HepG2 (cell line): ENCODE results near the gene CAPS. TPM values are rescaled to one million over a fixed set of nuclear protein-coding genes. Genes with fewer than 3 reads are reported as not detected.

Source experiments
- AHR ChIP-seq: IDR thresholded peaks from 2 replicates; pipeline ENCODE4 v1.6.1; 2018; ENCODE audit warnings: missing genetic modification reagents, missing compliant biosample characterization
- ETV6 ChIP-seq: sonication (generic); formaldehyde crosslinking; conservative IDR thresholded peaks from 2 replicates; pipeline ENCODE4 v1.4.0; 2020; ENCODE audit warnings: missing genetic modification reagents
- POLR2G ChIP-seq: fragments of 200-400 bp; formaldehyde crosslinking; IDR thresholded peaks from 2 replicates; pipeline ENCODE4 v1.6.1; 2018; ENCODE audit warnings: mild to moderate bottlenecking, low read depth, low read length, moderate library complexity
- SALL1 ChIP-seq: sonication (generic); formaldehyde crosslinking; IDR thresholded peaks from 2 replicates; pipeline ENCODE4 v1.8.0; 2022; ENCODE audit warnings: mild to moderate bottlenecking, missing genetic modification reagents
- SNAPC2 ChIP-seq: sonication (generic); formaldehyde crosslinking; IDR thresholded peaks from 2 replicates; pipeline ENCODE4 v1.8.1; 2022; ENCODE audit warnings: mild to moderate bottlenecking, missing genetic modification reagents
- ZNF33B ChIP-seq: sonication (generic); formaldehyde crosslinking; IDR thresholded peaks from 2 replicates; pipeline ENCODE4 v1.5.1; 2020; ENCODE audit warnings: mild to moderate bottlenecking, missing genetic modification reagents
- ZNF441 ChIP-seq: sonication (generic); formaldehyde crosslinking; IDR thresholded peaks from 2 replicates; pipeline ENCODE4 v1.7.0; 2021; ENCODE audit warnings: missing genetic modification reagents, borderline replicate concordance
- ZNF501 ChIP-seq: sonication (generic); formaldehyde crosslinking; IDR thresholded peaks from 2 replicates; pipeline ENCODE4 v1.5.1; 2020; ENCODE audit warnings: mild to moderate bottlenecking, moderate library complexity, missing genetic modification reagents
- ZNF772 ChIP-seq: sonication (generic); formaldehyde crosslinking; IDR thresholded peaks from 2 replicates; pipeline ENCODE4 v1.5.0; 2020; ENCODE audit warnings: mild to moderate bottlenecking, missing genetic modification reagents
- ZNF879 ChIP-seq: sonication (generic); formaldehyde crosslinking; IDR thresholded peaks from 2 replicates; pipeline ENCODE4 v1.8.1; 2023; ENCODE audit warnings: missing genetic modification reagents
- polyA plus RNA-seq, 8 experiments: library from polyadenylated mRNA; depleted of rRNA in 3 of 8; stranded (reverse) in 7 of 8; unstranded in 1 of 8; fragments of >200 nt; fragmentation: Illumina TruSeq in 4 of 8; extraction: Trizol in 4 of 8; gene quantifications; 2 replicates each; pipeline versions ENCODE4 v1.2.1 to v1.2.3, GENCODE V29; 2011 to 2016; ENCODE audit warnings: low read depth in 4 of 8, missing spikeins in 1 of 8, mixed read lengths in 1 of 8; ENCODE audit not compliant: insufficient read depth in 1 of 8
- total RNA-seq, 5 experiments: library from RNA; depleted of rRNA; stranded (reverse); fragments of >200 nt; fragmentation: Illumina TruSeq; extraction: Trizol; gene quantifications; 2 replicates each; pipeline ENCODE4 v1.2.3, GENCODE V29; 2016; ENCODE audit warnings: low read depth in 1 of 5
- TF ChIP-seq, protein P1 (sequence below): sonication (generic); formaldehyde crosslinking; IDR thresholded peaks from 2 replicates; pipeline ENCODE4 v1.4.0; 2020; ENCODE audit warnings: mild to moderate bottlenecking, low read depth, missing genetic modification reagents
- TF ChIP-seq, protein P2 (sequence below): sonication (generic); formaldehyde crosslinking; IDR thresholded peaks from 2 replicates; pipeline ENCODE4 v1.4.0; 2020; ENCODE audit warnings: missing genetic modification reagents
- TF ChIP-seq, protein P3 (sequence below): sonication (generic); formaldehyde crosslinking; IDR thresholded peaks from 2 replicates; pipeline ENCODE4 v1.9.0; 2022; ENCODE audit warnings: low read depth, missing genetic modification reagents
- TF ChIP-seq, protein P4 (sequence below): sonication (generic); formaldehyde crosslinking; conservative IDR thresholded peaks from 2 replicates; pipeline ENCODE4 v1.4.0; 2020; ENCODE audit warnings: missing genetic modification reagents
- TF ChIP-seq, protein P5 (sequence below): sonication (generic); IDR thresholded peaks from 2 replicates; pipeline ENCODE4 v1.6.1; 2016; ENCODE audit warnings: low read depth, borderline replicate concordance
- TF ChIP-seq, protein P6 (sequence below): sonication (generic); formaldehyde crosslinking; IDR thresholded peaks from 2 replicates; pipeline ENCODE4 v1.5.0; 2020; ENCODE audit warnings: missing genetic modification reagents, mild to moderate bottlenecking, borderline replicate concordance
- TF ChIP-seq, protein P7 (sequence below): sonication (generic); formaldehyde crosslinking; IDR thresholded peaks from 2 replicates; pipeline ENCODE4 v1.4.0; 2020; ENCODE audit warnings: missing genetic modification reagents

CAPS gene
- total and polyA plus RNA-seq, 2 of the 13 experiments (the other 11 are each of a cell fraction or from before 2014, with no cell fraction given): 3.1 TPM

DNA sequence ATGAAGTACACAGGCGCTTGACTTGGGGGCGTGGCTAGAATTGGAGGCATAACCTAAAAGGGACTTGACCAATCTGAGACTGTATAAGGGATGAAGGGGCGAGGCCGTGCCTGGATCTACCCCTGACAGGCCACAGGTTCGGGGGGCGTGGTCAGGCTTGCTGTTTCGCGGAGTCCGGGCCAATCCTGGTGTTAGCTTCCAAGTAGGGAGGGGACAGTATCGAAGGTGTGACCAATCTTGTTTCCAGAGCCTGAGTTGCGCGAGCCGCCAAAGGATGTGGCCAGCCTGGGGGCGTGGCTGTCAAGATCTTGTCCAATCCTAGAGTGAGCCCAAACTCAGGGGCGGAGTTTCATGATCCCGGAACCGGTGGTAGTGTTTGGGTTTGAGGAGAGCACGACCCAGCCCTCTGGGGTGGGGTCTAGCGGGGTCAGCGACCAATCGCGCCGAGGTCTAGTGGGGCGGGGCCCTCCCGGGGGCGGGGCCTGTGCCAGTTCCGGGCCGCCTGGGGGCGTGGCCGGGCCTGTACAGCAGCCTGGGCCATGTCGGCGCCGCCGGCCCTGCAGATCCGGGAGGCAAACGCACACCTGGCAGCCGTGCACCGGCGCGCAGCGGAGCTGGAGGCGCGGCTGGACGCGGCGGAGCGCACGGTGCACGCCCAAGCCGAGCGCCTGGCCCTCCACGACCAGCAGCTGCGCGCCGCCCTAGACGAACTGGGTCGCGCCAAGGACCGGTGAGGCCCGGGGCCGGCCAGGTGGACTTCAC, 9.5 kb upstream of the CAPS start, which contains the start of gene VMAC (continued):
- TF ChIP-seq ZNF501 (CRISPR knock-in tag) (no peak), ZNF33B (no peak), ZNF772 (CRISPR knock-in tag) (peak; percentile 37; the same call in 1 of the 2 replicates), SALL1 (CRISPR knock-in tag) (peak; percentile 68), POLR2G (peak; percentile 75), ZNF879 (CRISPR knock-in tag) (no peak), ETV6 (no peak), SNAPC2 (CRISPR knock-in tag) (0 out of 2 replicates have a peak, but pooled peaks have one; percentile 39), ZNF441 (CRISPR knock-in tag) (no peak; the same call in 1 of the 2 replicates), AHR (CRISPR knock-in tag) (no peak)
- TF ChIP-seq, protein P1, sequence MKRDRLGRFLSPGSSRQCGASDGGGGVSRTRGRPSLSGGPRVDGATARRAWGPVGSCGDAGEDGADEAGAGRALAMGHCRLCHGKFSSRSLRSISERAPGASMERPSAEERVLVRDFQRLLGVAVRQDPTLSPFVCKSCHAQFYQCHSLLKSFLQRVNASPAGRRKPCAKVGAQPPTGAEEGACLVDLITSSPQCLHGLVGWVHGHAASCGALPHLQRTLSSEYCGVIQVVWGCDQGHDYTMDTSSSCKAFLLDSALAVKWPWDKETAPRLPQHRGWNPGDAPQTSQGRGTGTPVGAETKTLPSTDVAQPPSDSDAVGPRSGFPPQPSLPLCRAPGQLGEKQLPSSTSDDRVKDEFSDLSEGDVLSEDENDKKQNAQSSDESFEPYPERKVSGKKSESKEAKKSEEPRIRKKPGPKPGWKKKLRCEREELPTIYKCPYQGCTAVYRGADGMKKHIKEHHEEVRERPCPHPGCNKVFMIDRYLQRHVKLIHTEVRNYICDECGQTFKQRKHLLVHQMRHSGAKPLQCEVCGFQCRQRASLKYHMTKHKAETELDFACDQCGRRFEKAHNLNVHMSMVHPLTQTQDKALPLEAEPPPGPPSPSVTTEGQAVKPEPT (CRISPR knock-in tag): 0 out of 2 replicates have a peak, but pooled peaks have one; percentile 62
- TF ChIP-seq, protein P2, sequence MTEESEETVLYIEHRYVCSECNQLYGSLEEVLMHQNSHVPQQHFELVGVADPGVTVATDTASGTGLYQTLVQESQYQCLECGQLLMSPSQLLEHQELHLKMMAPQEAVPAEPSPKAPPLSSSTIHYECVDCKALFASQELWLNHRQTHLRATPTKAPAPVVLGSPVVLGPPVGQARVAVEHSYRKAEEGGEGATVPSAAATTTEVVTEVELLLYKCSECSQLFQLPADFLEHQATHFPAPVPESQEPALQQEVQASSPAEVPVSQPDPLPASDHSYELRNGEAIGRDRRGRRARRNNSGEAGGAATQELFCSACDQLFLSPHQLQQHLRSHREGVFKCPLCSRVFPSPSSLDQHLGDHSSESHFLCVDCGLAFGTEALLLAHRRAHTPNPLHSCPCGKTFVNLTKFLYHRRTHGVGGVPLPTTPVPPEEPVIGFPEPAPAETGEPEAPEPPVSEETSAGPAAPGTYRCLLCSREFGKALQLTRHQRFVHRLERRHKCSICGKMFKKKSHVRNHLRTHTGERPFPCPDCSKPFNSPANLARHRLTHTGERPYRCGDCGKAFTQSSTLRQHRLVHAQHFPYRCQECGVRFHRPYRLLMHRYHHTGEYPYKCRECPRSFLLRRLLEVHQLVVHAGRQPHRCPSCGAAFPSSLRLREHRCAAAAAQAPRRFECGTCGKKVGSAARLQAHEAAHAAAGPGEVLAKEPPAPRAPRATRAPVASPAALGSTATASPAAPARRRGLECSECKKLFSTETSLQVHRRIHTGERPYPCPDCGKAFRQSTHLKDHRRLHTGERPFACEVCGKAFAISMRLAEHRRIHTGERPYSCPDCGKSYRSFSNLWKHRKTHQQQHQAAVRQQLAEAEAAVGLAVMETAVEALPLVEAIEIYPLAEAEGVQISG (CRISPR knock-in tag): peak; percentile 65
- TF ChIP-seq, protein P3, sequence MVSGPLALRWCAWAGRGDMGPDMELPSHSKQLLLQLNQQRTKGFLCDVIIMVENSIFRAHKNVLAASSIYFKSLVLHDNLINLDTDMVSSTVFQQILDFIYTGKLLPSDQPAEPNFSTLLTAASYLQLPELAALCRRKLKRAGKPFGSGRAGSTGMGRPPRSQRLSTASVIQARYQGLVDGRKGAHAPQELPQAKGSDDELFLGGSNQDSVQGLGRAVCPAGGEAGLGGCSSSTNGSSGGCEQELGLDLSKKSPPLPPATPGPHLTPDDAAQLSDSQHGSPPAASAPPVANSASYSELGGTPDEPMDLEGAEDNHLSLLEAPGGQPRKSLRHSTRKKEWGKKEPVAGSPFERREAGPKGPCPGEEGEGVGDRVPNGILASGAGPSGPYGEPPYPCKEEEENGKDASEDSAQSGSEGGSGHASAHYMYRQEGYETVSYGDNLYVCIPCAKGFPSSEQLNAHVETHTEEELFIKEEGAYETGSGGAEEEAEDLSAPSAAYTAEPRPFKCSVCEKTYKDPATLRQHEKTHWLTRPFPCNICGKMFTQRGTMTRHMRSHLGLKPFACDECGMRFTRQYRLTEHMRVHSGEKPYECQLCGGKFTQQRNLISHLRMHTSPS (CRISPR knock-in tag): no peak
- TF ChIP-seq, protein P4, sequence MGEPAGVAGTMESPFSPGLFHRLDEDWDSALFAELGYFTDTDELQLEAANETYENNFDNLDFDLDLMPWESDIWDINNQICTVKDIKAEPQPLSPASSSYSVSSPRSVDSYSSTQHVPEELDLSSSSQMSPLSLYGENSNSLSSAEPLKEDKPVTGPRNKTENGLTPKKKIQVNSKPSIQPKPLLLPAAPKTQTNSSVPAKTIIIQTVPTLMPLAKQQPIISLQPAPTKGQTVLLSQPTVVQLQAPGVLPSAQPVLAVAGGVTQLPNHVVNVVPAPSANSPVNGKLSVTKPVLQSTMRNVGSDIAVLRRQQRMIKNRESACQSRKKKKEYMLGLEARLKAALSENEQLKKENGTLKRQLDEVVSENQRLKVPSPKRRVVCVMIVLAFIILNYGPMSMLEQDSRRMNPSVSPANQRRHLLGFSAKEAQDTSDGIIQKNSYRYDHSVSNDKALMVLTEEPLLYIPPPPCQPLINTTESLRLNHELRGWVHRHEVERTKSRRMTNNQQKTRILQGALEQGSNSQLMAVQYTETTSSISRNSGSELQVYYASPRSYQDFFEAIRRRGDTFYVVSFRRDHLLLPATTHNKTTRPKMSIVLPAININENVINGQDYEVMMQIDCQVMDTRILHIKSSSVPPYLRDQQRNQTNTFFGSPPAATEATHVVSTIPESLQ (CRISPR knock-in tag): no peak
- TF ChIP-seq, protein P5, sequence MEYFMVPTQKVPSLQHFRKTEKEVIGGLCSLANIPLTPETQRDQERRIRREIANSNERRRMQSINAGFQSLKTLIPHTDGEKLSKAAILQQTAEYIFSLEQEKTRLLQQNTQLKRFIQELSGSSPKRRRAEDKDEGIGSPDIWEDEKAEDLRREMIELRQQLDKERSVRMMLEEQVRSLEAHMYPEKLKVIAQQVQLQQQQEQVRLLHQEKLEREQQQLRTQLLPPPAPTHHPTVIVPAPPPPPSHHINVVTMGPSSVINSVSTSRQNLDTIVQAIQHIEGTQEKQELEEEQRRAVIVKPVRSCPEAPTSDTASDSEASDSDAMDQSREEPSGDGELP: peak; percentile 45; the same call in 1 of the 2 replicates
- TF ChIP-seq, protein P6, sequence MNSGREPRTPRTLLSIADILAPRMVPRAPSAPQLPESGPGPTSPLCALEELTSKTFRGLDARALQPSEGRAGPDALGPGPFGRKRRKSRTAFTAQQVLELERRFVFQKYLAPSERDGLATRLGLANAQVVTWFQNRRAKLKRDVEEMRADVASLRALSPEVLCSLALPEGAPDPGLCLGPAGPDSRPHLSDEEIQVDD (CRISPR knock-in tag): no peak
- TF ChIP-seq, protein P7, sequence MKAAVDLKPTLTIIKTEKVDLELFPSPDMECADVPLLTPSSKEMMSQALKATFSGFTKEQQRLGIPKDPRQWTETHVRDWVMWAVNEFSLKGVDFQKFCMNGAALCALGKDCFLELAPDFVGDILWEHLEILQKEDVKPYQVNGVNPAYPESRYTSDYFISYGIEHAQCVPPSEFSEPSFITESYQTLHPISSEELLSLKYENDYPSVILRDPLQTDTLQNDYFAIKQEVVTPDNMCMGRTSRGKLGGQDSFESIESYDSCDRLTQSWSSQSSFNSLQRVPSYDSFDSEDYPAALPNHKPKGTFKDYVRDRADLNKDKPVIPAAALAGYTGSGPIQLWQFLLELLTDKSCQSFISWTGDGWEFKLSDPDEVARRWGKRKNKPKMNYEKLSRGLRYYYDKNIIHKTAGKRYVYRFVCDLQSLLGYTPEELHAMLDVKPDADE (CRISPR knock-in tag): 0 out of 2 replicates have a peak, but pooled peaks have one; percentile 12
